GM04503 (cell line): ENCODE results near the gene FCHSD2.
"Not testable (repeated sequence)": the region's sequence is repeated elsewhere in the genome, so short reads cannot be mapped to it uniquely, and the experiment has no call there.

ENCODE experiments used
- DNase-seq: peaks from one replicate; pipeline ENCODE4 v3.0.0-alpha.2; 2012; ENCODE audit warnings: low read depth

The FCHSD2 gene

GRCh38 chr11:72817966-72818365 lies 324.2 kb downstream of the FCHSD2 start:
- no peak for DNase-seq

GRCh38 chr11:72816404-72816990 lies 325.6 kb downstream of the FCHSD2 start:
- DNase-seq: no peak

- DNase-seq: no peak
Measured at GRCh38 chr11:72815110-72815618, 327.0 kb downstream of the FCHSD2 start.

- DNase-seq: peak; percentile 31
Measured at GRCh38 chr11:72814286-72815109, 327.6 kb downstream of the FCHSD2 start, which contains the start of gene ATG16L2. Gene ATG16L2 (plus strand): TSS chr11:72814411. CDS start chr11:72814446, 35 bp downstream.

- peak; percentile 27 for DNase-seq
Measured at GRCh38 chr11:72813740-72814285, 328.3 kb downstream of the FCHSD2 start.

- peak; percentile 37 for DNase-seq
Measured at GRCh38 chr11:72812967-72813739, 329.0 kb downstream of the FCHSD2 start.

- no peak for DNase-seq
Measured at GRCh38 chr11:72812604-72812966, 329.5 kb downstream of the FCHSD2 start.

GRCh38 chr11:72811686-72812085 lies 330.4 kb downstream of the FCHSD2 start:
- DNase-seq: not testable (repeated sequence)

- no peak for DNase-seq
Measured at GRCh38 chr11:72808331-72808798, 333.8 kb downstream of the FCHSD2 start.

- no peak for DNase-seq
Measured at GRCh38 chr11:72807792-72808191, 334.3 kb downstream of the FCHSD2 start.

- DNase-seq: no peak
Measured at GRCh38 chr11:72807021-72807693, 335.0 kb downstream of the FCHSD2 start.

- DNase-seq: not testable (repeated sequence)
Measured at GRCh38 chr11:72806378-72806777, 335.7 kb downstream of the FCHSD2 start.

- no peak for DNase-seq
Measured at GRCh38 chr11:72805216-72805615, 336.9 kb downstream of the FCHSD2 start.

GRCh38 chr11:72802822-72803221 lies 339.3 kb downstream of the FCHSD2 start:
- no peak for DNase-seq

GRCh38 chr11:72799441-72799840 lies 342.7 kb downstream of the FCHSD2 start:
- DNase-seq: no peak

- DNase-seq: no peak
Measured at GRCh38 chr11:72798361-72798760, 343.8 kb downstream of the FCHSD2 start.

GRCh38 chr11:72793425-72794367 lies 348.4 kb downstream of the FCHSD2 start, which contains the start of gene STARD10:
Gene STARD10 (minus strand): TSS chr11:72794047. CDS start chr11:72781181, 12,866 bp downstream.
- DNase-seq: peak; percentile 68

- DNase-seq: no peak
Measured at GRCh38 chr11:72793076-72793424, 349.1 kb downstream of the FCHSD2 start.

- no peak for DNase-seq
Measured at GRCh38 chr11:72792437-72793021, 349.6 kb downstream of the FCHSD2 start.

- not testable (repeated sequence) for DNase-seq
Measured at GRCh38 chr11:72791228-72791627, 350.9 kb downstream of the FCHSD2 start.
